NB4 (cell line): Measurements from ENCODE around the gene AKAP3.

Source experiments
- CTCF ChIP-seq: IDR thresholded peaks from one replicate; pipeline ENCODE4 v1.5.1; 2012; ENCODE audit warnings: low read depth, low read length
- POLR2A ChIP-seq: IDR thresholded peaks from 2 replicates; pipeline ENCODE4 v1.6.1; 2011; ENCODE audit warnings: mild to moderate bottlenecking; ENCODE audit not compliant: insufficient read length; ENCODE audit errors: extremely low read depth

GRCh38 chr12:4643747-4644146 lies 5.1 kb downstream of the AKAP3 start:
- TF ChIP-seq POLR2A, result no peak
- TF ChIP-seq CTCF, result no peak
